NCI-H69 (cell line): ENCODE data around the gene ATAD1.
A peak's percentile ranks its signal among the peaks of the same experiment; 100 is the strongest.
"Not testable (repeated sequence)": the region's sequence is repeated elsewhere in the genome, so short reads cannot be mapped to it uniquely, and the experiment has no call there.

Experiments
- DNase-seq: peaks from one replicate; lab custom pipeline; 2025; lab: John Stamatoyannopoulos, UW

Gene ATAD1

GRCh38 chr10:87846023-87846422 lies 28.0 kb upstream of the ATAD1 start:
- DNase-seq: peak; percentile 45

GRCh38 chr10:87845624-87845998 lies 27.6 kb upstream of the ATAD1 start:
- DNase-seq: no peak

- no peak for DNase-seq
Measured at GRCh38 chr10:87844837-87845623, 27.0 kb upstream of the ATAD1 start.

- no peak for DNase-seq
Measured at GRCh38 chr10:87843714-87844113, 25.7 kb upstream of the ATAD1 start.

GRCh38 chr10:87842776-87843497 lies 24.9 kb upstream of the ATAD1 start:
- peak; percentile 75 for DNase-seq

DNA sequence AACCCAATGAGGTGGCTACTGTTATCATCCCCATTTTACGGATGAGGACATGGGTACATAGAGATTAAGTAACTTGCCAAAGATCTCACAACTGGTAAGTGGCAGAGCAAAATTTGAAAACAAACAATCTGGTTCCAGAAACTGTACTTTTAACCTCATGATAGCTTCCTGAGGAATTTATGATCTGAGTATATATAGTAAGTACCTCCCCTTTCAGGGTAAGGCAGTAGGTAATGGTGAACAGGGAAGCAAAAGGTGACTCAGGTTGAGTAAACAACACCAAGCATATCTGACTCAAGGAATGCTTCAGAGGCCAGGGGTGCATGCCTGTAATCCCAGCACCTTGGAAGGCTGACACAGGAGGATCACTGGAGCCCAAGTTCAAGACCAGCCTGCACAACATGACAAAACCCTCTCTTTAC lies 24.2 kb upstream of the ATAD1 start:
- DNase-seq: no peak

DNA sequence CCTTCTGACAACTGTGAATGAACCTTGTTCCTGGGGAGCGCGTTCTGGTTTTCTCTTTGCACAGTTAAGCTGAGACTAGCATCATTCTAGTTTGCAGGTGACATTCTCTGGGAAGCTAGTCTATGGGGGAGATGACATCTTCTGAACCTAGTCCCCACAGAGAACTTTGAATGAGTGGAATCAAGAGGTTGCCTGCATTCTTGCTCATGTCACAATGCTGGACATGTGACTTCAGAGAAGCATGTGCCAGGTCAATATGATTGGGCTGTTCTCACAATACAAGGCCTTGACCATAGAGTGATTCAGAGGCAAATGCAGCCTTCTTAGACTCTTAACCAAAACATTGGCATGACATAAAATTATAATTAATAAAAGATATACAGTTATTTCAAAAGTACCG lies 23.2 kb upstream of the ATAD1 start:
- no peak for DNase-seq

- no peak for DNase-seq
Measured at GRCh38 chr10:87838650-87839049, 20.6 kb upstream of the ATAD1 start.

DNA sequence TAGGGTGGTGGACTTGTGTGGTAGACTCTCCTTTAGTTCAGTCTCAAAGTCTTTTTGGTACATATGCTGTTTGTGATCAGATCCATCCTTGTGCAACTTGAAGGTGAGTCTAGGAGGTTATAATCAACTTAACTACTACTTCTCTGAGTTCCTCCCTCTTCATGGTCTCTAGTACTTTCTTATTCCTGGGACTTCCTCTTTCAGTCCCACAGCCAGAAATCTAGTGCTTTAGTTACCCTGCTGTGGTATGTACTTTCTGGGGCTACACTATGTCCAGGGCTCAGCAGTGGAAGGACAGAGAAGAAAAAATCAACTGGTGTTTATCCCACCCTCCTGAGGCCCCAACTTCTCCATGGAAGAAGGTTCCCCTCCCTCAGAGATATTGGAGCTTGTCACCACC lies 19.4 kb upstream of the ATAD1 start:
- DNase-seq: no peak

DNA sequence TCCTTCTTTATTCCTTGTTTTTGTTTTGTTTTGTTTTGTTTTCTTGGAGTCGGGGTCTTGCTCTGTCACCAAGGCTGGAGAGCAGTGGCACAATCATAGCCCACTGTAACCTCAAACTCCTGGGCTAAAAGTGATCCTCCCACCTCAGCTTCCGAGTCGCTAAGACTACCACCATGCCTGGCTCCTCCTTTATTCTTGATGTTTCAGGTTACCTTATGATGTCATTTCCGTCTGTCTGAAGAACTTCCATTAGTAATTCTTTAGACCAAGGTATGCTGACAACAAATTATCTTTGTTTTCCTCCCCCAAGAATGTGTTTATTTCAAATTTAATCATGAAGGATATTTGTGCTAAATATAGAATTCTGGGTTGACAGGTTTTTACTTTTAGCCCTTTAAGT lies 18.1 kb upstream of the ATAD1 start:
- DNase-seq: no peak

- no peak for DNase-seq
Measured at GRCh38 chr10:87829986-87830729, 12.1 kb upstream of the ATAD1 start.

- not testable (repeated sequence) for DNase-seq
Measured at GRCh38 chr10:87829051-87829450, 11.0 kb upstream of the ATAD1 start.

DNA sequence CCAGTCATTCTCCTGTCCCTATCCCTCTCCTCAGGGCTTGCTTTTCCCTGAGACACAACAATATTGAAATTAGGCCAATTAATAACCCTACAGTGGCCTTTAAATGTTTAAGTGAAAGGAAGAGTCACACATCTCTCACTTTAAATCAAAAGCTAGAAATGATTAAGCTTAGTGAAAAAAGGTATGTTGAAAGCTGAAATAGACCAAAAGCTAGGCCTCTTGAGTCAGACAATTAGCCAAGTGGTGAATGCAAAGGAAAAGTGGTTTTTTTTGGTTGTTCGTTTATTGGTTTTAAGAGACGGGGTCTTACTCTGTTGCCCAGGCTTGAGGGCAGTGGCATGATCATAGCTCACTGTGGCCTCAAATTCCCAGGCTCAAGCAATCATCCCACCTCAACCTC lies 9.7 kb upstream of the ATAD1 start:
- DNase-seq: no peak

DNA sequence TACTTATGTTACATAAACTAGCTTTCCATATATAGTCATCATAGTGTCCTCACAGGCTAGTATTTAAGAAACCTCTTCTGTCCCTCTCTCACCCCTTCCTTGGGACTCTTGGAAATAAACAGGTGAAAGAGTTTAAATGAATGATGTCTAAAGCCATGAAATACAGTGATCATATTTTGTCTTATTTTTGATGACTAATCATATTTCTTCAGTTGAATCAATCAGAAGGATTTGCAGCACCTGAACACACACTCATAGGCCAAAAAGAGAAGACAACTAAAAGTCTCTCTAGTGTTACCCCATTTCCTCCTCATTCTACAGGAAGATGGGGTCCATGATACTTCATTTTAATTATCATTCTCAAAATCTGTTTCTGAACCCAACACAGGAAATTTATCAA lies 8.6 kb upstream of the ATAD1 start:
- no peak for DNase-seq

GRCh38 chr10:87819289-87819585 lies 1.2 kb upstream of the ATAD1 start:
- DNase-seq: no peak

DNA sequence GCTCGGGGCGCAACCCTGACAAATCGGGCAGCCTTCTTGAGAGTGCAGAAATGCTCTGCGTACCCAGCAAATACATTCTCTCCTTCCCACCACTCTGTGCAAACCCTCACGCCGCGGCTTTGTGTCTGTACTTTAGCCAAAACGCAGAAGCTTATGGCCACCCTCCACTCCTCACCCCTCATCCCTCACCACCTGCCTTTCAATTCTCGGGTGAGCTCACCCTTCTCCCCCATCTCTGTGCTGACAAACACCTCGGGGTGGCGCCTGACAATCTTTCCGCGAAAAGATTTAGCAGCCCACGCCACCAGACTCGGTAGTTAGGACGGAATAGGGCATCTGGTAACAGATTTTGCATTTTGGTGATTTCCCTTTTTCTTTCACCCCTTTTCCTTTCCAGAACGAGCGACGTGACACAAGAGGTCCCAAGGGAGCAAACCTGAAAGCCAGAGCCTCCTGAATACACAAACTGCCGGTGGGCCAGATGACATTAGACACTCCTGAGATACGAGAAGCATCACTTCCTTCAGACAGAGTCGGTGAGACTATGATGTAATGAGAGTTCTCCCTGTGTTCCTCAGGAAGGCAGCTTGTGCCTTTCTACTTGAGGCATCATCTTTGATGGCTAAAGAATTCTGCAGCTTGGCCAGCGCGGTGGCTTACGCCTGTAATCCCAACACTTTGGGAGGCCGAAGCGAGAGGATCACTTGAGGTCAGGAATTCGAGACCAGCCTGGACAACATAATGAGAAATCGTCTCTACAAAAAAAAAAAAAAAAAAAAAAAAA lies 671 bp upstream of the ATAD1 start:
- peak; percentile 73 for DNase-seq

- peak; percentile 25 for DNase-seq
Measured at GRCh38 chr10:87816898-87817608, 973 bp downstream of the ATAD1 start.

- no peak for DNase-seq
Measured at GRCh38 chr10:87816163-87816897, 1.7 kb downstream of the ATAD1 start.

DNA sequence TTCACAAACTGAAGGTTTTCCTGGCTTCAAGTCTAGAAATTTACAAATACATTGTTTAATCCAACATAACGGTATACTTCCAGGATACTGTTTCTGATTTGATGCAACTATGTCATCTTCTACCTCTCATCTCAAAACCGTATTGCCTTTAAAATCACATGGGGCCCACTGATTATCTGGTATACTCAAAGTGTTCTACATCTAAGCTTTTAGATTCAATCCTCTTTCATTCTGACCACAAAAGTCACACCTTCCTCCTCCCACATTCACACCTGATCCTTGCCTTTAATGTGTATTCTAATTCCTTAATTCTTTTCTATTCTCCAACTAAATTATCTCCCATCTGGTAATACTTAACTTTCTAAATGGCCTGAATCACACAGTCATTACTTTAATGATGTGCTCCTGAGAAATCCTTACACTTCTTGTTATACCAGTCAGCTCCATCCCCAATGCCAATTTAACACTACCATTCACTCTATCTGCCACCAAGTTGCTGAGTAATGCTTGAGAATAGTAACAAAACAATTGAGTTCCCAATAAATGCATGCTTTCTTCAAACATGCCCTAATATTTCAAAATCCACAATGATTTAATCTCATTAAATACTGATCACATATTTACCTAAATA lies 13.0 kb downstream of the ATAD1 start:
- peak; percentile 13 for DNase-seq

DNA sequence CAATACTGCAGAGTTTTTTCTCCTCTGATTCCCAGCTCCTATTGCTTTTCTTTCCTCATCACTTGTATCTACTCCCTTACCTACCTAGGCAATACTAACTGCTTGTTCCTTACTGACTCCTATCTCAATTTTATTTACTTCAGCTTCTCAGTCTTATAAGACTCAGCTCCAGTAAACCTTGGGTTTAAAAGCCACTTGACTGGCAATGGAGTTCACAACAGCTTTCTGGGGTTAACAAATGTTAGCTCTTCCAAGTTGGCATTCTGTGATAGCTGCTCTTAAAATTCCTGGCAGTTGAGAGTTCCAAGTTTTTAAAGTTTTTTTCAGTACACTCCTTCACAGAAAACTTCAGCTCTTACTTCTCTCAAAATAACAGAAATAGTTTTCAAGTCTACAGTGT lies 14.2 kb downstream of the ATAD1 start:
- DNase-seq: no peak
